ENCODE measurements around the gene DPT.

GRCh38 chr1:168693872-168694238, 35.2 kb downstream of the DPT start:
- TF ChIP-seq CTCF (IDR thresholded peaks at IDR 0.05) = no peak
- TF ChIP-seq POLR2A (IDR thresholded peaks at IDR 0.05) = no peak
- no peak for TF ChIP-seq EP300 (IDR thresholded peaks at IDR 0.05)
